SK-N-MC (cell line): Measurements from ENCODE around the gene SH3RF3.

Experiments
- EZH2 ChIP-seq: fragments of 200-600 bp; sonication (generic); IDR thresholded peaks from one replicate; pipeline ENCODE4 v1.6.1; 2017; ENCODE audit warnings: antibody characterized with exemption
- POLR2AphosphoS5 ChIP-seq: IDR thresholded peaks from 2 replicates; pipeline ENCODE4 v1.6.1; 2012; ENCODE audit warnings: mild to moderate bottlenecking, low read depth, low read length, borderline replicate concordance

- no peak for TF ChIP-seq POLR2AphosphoS5
- no peak for TF ChIP-seq EZH2
These were observed 344.0 kb downstream of the SH3RF3 start for GRCh38 chr2:109472974-109473373.
